ENCODE measurements around the gene LHFPL4.
"Not testable (repeated sequence)": the region's sequence is repeated elsewhere in the genome, so short reads cannot be mapped to it uniquely, and the experiment has no call there.

Gene LHFPL4

GRCh38 chr3:9536212-9536611, 17.4 kb downstream of the LHFPL4 start:
- DNase-seq (ENCODE audit: low spot score): no peak

DNA sequence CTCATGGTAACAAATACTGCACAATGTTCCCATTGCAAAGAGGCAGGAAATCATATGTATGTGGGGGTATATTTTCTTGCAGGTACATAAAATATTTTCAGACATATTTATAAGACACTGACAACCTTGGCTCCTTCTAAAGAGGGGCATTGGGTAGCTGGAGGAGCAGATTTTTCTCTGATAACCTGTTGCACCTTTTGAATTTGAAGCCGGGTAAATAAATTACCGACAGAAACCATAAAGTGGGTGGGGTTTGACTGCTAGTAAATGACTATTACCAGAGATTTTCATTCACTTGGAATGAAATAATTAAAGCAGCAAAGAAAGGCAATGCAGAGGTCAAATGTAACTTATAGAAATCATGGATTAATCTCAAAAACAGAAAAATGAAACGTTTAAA, 19.2 kb downstream of the LHFPL4 start:
- no peak for DNase-seq (ENCODE audit: low spot score)

DNA sequence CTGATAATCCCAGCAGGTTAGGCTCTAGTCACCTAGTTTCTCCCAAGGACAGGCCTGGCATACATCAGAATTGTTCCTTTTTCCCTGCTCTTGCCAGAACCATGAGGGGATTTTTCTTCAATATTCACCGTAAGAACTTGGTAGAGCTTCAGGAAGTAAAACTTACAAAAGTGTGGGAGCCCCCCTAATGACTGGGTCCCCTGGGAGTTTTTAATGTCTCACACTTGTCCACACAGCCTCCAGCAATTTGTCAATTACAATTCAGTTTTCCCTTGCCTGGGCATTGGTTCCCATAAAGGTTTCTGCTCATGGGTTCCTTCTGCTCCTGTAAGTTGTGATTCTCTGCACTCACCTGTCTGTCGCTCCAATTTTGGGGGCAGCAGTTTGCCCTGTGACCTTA, 28.5 kb downstream of the LHFPL4 start:
- no peak for DNase-seq (ENCODE audit: low spot score)

DNA sequence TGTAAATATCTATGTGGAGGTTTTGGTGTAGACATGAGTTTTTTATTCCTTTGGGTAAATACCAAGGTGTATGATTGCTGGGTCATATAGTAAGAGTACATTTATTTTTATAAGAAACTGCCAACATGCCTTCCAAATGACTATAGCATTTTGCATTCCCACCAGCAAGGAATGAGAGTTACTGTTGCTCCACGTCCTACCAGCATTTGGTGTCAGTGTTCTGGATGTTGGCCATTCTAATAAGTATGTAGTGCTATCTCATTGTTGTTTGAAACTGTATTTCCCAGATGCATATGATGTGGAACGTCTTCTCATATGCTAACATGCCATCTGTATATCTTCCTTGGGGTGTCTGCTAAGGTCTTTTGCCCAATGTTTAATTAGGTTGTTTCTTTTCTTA, 38.7 kb downstream of the LHFPL4 start:
- DNase-seq (ENCODE audit: low spot score): no peak

GRCh38 chr3:9514306-9514705, 39.3 kb downstream of the LHFPL4 start:
- no peak for DNase-seq (ENCODE audit: low spot score)

GRCh38 chr3:9512456-9513045, 41.1 kb downstream of the LHFPL4 start:
- no peak for DNase-seq (ENCODE audit: low spot score)

GRCh38 chr3:9508781-9509180, 44.8 kb downstream of the LHFPL4 start:
- DNase-seq (ENCODE audit: low spot score): no peak

DNA sequence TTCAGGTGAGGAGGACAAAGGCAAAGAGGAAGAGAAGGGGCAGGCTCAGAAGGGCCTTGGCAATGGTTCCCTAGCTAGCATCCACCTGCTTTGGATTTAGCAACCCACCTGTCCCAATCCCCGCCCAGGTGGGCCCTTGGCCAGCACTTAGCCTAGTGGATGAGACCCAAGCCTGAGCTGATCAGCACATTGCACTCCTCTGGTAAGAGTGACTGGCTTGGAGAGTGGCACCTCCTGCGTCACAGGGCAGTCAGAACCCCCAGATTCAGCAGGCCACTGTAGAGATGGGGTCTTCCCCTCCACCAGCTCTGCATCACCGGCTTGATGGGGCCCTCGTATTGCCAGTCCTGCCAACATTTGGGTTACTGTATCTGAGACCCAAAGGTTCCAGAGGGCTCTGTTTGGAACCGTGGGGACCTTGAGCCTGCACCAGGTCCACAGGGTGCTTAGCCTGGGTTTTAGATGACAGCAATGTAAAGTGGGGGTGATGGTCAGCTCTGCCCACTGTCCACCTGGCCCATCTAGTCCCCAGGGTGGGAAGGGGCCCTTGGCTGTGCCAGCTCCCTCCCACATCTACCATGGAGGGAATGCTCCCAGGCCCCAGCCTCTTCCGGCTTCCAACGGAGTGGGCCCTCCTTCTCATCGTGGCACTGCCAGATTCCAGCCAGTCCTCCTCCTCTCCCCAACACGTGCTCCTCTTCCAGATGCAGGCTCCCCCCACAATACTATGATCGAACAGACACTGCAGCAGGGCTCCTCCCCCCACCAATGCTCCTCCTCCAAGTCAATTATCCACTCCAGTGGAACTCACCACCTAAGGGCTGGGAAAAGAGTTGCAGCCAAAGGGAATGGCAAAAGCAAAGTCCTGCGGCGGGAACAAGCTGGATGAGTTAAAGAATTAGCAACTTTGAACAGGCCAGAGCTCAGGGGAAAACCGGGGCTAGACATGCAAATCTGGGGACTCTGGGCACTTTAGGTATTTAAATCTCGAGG, 45.7 kb downstream of the LHFPL4 start:
- no peak for DNase-seq (ENCODE audit: low spot score)

GRCh38 chr3:9503283-9503682, 50.3 kb downstream of the LHFPL4 start:
- DNase-seq (ENCODE audit: low spot score): peak; percentile 67

DNA sequence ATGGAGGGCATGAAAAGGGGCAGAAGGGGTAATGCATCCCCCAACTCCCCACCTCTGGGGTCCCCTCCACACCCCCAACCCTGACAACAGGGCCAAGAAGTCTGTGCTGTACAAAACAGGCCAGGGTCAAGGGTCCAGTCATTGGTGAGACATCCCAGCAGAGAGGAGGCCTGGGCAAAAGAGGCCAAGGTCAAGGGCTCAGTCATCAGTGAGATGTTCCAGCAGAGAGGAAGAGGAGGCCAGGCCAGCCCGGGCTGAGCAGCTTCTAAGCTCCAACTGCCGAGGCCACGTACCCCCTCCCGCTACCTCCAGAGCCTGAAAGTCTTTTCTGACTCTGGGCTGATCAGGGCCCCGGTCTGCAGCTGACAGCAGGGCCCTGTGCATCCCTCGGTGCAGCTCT, 52.4 kb downstream of the LHFPL4 start:
- DNase-seq (ENCODE audit: low spot score): no peak

DNA sequence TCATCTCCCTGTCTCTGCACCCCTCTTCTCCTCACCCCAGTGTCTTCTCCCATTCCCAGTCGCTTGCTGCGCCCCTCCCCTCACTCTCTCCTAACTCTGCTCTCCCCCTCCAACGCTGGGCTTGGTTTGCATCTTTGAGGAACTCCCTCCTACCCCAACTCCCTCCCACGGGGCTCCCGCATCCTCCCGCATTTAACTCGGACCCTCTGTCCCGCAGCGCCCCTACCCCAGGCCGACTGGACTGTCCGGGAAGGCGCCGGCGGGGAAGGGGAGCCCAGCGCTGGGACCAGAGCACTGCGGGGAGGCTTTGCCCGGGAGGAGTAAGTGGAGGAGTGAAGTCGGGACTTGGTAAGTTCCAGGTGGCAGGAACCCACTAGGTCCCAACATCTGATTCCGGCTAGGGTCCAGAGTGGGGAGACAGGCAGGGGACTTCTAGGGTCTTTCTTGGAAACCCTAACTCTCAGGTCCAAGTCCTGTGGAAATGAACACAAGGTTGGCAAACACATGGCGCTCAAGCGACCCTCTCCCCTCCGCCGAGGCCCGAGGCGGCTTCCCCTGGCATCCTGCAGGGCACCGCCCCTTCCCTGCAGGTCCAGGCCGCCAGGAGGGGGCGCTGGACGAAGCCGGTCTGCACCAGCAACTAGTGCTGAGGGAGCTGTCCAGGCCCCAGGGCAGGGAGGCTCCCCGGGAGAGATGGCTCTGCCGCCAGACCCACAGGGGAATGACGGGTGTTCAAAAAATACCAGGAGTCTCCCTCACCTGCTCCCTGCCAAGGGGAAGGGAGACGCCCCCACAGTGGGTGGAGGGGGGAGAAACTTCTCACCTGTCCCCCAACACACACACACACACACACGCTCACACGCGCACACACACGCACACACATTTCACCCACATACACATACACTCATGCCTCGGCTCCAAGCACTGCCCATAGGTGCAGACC, 53.2 kb downstream of the LHFPL4 start:
- DNase-seq (ENCODE audit: low spot score): peak; percentile 90

DNA sequence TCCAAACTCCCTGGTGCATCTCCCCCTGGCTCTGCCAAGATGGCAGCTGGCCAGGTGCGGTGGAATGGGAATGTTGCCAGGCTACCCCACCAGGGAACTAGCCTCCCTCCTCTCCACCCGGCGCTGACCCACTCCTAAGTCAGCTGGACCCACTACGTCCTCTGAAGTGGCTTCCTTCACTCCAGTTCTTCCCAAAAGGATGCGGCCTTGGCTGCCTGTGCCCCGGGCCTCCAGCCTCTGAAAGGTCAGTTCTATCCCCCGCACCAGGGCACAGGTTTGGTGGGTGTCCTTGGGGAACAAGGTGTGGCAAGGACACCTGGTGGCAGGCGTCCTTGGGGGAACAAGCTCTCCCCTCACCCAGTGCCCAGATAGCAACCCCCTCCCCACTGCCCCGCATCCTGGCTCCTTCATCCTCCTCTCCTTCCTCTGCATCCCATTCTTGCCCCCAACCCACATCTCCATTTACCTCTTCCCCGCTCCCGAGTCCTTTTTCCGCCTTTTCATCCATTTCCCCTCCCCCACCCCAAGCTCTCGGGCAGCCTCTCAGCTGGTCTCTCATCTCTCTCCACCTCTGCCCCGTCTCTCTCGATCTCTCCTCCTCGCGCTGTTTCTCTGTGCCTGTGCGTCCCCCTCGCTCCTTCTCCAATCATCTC, 54.0 kb downstream of the LHFPL4 start:
- DNase-seq (ENCODE audit: low spot score): no peak

GRCh38 chr3:9498781-9499180, 54.8 kb downstream of the LHFPL4 start:
- no peak for DNase-seq (ENCODE audit: low spot score)

GRCh38 chr3:9497821-9498565, 55.6 kb downstream of the LHFPL4 start:
- no peak for DNase-seq (ENCODE audit: low spot score)

GRCh38 chr3:9496893-9497292, 56.7 kb downstream of the LHFPL4 start:
- no peak for DNase-seq (ENCODE audit: low spot score)

DNA sequence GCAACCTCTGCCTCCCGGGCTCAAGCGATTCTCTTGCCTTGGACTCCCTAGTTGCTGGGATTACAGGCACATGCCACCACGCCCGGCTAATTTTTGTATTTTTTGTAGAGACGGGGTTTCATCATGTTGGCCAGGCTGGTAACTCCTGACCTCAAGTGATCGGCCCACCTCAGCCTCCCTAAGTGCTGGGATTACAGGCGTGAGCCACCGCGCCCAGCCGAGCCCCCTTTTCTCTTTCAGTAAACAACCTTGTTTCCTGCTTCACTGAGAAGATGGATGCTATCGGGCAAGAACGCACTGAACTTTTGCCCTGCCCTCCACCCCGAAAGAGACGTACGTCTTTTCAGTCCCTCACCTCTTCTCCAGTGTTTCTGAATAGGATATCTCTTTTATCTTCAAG, 59.6 kb downstream of the LHFPL4 start:
- not testable (repeated sequence) for DNase-seq (ENCODE audit: low spot score)

DNA sequence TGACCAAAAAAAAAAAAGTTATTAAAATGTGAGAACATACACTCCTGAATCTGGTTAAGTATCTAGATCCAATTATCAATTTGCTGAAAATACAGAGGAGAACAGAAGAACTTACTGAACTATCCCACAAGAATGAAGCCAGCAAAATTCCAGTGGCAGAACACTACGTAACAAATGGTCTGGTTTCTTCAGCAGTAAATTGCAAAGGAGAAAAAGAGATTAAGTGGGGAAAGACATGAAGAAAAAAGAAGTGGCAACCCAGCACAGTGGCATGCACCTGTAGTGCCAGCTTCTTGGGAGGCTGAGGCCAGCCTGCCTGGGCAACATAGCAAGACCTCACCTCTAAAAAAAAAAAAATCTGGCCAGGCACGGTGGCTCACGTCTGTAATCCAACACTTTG, 62.1 kb downstream of the LHFPL4 start:
- no peak for DNase-seq (ENCODE audit: low spot score)

DNA sequence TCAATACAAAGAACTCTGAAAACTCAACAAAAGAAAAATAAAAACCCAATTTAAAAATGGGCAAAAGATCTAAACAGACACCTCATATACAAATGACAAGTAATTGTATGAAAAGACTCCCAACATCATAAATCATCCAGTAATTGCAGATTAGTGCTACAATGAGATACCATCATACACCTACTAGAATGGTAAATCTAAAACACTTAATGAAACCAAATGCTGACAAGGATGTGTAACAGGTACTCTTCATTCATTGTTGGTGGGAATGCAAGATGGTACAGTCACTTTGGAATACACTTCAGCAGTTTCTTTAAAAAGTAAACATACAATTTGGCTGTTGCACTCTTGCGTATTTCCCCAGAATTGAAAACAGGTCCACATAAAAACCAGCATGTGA, 68.4 kb downstream of the LHFPL4 start:
- no peak for DNase-seq (ENCODE audit: low spot score)

- DNase-seq (ENCODE audit: low spot score): no peak
Measured at GRCh38 chr3:9480265-9480664, 73.4 kb downstream of the LHFPL4 start.

DNA sequence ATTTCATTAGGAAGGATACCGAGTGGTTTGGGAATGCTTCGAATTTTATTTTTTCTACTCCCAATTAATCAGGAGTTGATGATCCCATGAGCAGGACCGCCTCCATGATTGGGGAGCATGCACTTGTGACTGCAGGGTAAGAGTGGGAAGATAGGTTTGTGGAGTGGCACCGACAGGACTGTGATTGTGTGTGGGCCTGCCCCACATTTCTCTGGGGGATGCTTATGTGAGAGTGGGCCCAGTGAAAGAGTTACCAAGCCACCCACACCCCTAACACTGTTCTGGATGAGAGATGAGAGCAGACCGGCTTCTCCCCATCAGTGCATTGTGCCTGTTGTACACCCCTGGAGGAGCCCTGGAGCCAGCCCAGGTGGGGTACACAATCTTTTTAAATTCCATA, 76.7 kb downstream of the LHFPL4 start:
- DNase-seq (ENCODE audit: low spot score): no peak

DNA sequence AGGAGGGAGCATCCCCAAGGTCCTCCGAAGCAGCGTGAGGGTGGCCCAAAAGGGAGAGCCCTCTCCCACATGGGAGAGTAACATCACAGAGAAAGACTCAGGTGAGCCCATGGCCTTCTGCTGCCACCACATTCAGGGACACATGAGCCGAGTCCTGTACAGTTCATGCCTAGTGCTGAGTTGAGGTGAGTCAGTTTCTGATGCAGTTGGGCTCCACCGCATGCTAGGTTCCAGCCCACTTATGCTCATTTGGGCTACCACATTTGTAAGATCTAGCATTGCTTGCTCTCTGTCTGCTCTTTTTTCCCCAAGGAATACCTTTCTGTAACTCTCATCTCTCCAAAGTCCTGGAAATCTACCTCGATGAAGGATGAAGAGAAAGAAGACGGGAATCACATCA, 79.1 kb downstream of the LHFPL4 start:
- no peak for DNase-seq (ENCODE audit: low spot score)
